ENCODE data around the gene MAP1LC3B2.

Gene MAP1LC3B2

GRCh38 chr12:116604951-116605641 lies 45.9 kb downstream of the MAP1LC3B2 start:
- FAIRE-seq, result no peak
- no peak for TF ChIP-seq POU2F2 (IDR thresholded peaks at IDR 0.05; ENCODE audit: low read depth, low read length)
- no peak for TF ChIP-seq SPI1 (IDR thresholded peaks at IDR 0.05; ENCODE audit: low read depth, low read length)
- no peak for TF ChIP-seq POLR2AphosphoS5 (IDR thresholded peaks at IDR 0.05; ENCODE audit: low read depth, low read length)
- no peak for TF ChIP-seq PAX5 (IDR thresholded peaks at IDR 0.05; ENCODE audit: insufficient read depth, low read length, severe bottlenecking)
- TF ChIP-seq TAF1 (IDR thresholded peaks at IDR 0.05; ENCODE audit: low read depth, low read length), result no peak
- no peak for TF ChIP-seq POLR2A (IDR thresholded peaks at IDR 0.05; ENCODE audit: low read depth, low read length)
- DNase-seq (ENCODE audit: insufficient read length, low spot score), result no peak

GRCh38 chr12:116606397-116606796 lies 47.2 kb downstream of the MAP1LC3B2 start:
- TF ChIP-seq POLR2AphosphoS5 (IDR thresholded peaks at IDR 0.05; ENCODE audit: low read depth, low read length) (no peak), SPI1 (IDR thresholded peaks at IDR 0.05; ENCODE audit: low read depth, low read length) (no peak), POLR2A (IDR thresholded peaks at IDR 0.05; ENCODE audit: low read depth, low read length) (no peak), POU2F2 (IDR thresholded peaks at IDR 0.05; ENCODE audit: low read depth, low read length) (no peak), TAF1 (IDR thresholded peaks at IDR 0.05; ENCODE audit: low read depth, low read length) (no peak), PAX5 (IDR thresholded peaks at IDR 0.05; ENCODE audit: insufficient read depth, low read length, severe bottlenecking) (no peak)
- FAIRE-seq, result no peak
- no peak for DNase-seq (ENCODE audit: insufficient read length, low spot score)

GRCh38 chr12:116607039-116607438 lies 47.9 kb downstream of the MAP1LC3B2 start:
- FAIRE-seq (no peak), DNase-seq (ENCODE audit: insufficient read length, low spot score) (no peak)
- TF ChIP-seq POLR2A (IDR thresholded peaks at IDR 0.05; ENCODE audit: low read depth, low read length) (no peak), POU2F2 (IDR thresholded peaks at IDR 0.05; ENCODE audit: low read depth, low read length) (no peak), SPI1 (IDR thresholded peaks at IDR 0.05; ENCODE audit: low read depth, low read length) (no peak), TAF1 (IDR thresholded peaks at IDR 0.05; ENCODE audit: low read depth, low read length) (no peak), POLR2AphosphoS5 (IDR thresholded peaks at IDR 0.05; ENCODE audit: low read depth, low read length) (no peak), PAX5 (IDR thresholded peaks at IDR 0.05; ENCODE audit: insufficient read depth, low read length, severe bottlenecking) (no peak)

- FAIRE-seq, result no peak
- DNase-seq (ENCODE audit: insufficient read length, low spot score), result no peak
- no peak for TF ChIP-seq SPI1 (IDR thresholded peaks at IDR 0.05; ENCODE audit: low read depth, low read length)
- TF ChIP-seq POU2F2 (IDR thresholded peaks at IDR 0.05; ENCODE audit: low read depth, low read length), result no peak
- TF ChIP-seq POLR2A (IDR thresholded peaks at IDR 0.05; ENCODE audit: low read depth, low read length), result no peak
- no peak for TF ChIP-seq TAF1 (IDR thresholded peaks at IDR 0.05; ENCODE audit: low read depth, low read length)
- TF ChIP-seq PAX5 (IDR thresholded peaks at IDR 0.05; ENCODE audit: insufficient read depth, low read length, severe bottlenecking), result no peak
- TF ChIP-seq POLR2AphosphoS5 (IDR thresholded peaks at IDR 0.05; ENCODE audit: low read depth, low read length), result no peak
Measured at GRCh38 chr12:116609319-116610114, 50.3 kb downstream of the MAP1LC3B2 start.

GRCh38 chr12:116610971-116611541 lies 51.9 kb downstream of the MAP1LC3B2 start:
- no peak for TF ChIP-seq PAX5 (IDR thresholded peaks at IDR 0.05; ENCODE audit: insufficient read depth, low read length, severe bottlenecking)
- no peak for TF ChIP-seq POU2F2 (IDR thresholded peaks at IDR 0.05; ENCODE audit: low read depth, low read length)
- no peak for TF ChIP-seq SPI1 (IDR thresholded peaks at IDR 0.05; ENCODE audit: low read depth, low read length)
- TF ChIP-seq POLR2A (IDR thresholded peaks at IDR 0.05; ENCODE audit: low read depth, low read length), result no peak
- DNase-seq (ENCODE audit: insufficient read length, low spot score), result no peak
- FAIRE-seq, result no peak

- FAIRE-seq (no peak), DNase-seq (ENCODE audit: insufficient read length, low spot score) (no peak)
- TF ChIP-seq PAX5 (IDR thresholded peaks at IDR 0.05; ENCODE audit: insufficient read depth, low read length, severe bottlenecking) (no peak), POLR2AphosphoS5 (IDR thresholded peaks at IDR 0.05; ENCODE audit: low read depth, low read length) (no peak), TAF1 (IDR thresholded peaks at IDR 0.05; ENCODE audit: low read depth, low read length) (no peak), SPI1 (IDR thresholded peaks at IDR 0.05; ENCODE audit: low read depth, low read length) (no peak), POLR2A (IDR thresholded peaks at IDR 0.05; ENCODE audit: low read depth, low read length) (no peak), POU2F2 (IDR thresholded peaks at IDR 0.05; ENCODE audit: low read depth, low read length) (no peak)
Measured at GRCh38 chr12:116612436-116612835, 53.3 kb downstream of the MAP1LC3B2 start.

- FAIRE-seq, result no peak
- no peak for DNase-seq (ENCODE audit: insufficient read length, low spot score)
- TF ChIP-seq SPI1 (IDR thresholded peaks at IDR 0.05; ENCODE audit: low read depth, low read length) (no peak), POLR2AphosphoS5 (IDR thresholded peaks at IDR 0.05; ENCODE audit: low read depth, low read length) (no peak), POU2F2 (IDR thresholded peaks at IDR 0.05; ENCODE audit: low read depth, low read length) (no peak), TAF1 (IDR thresholded peaks at IDR 0.05; ENCODE audit: low read depth, low read length) (no peak), POLR2A (IDR thresholded peaks at IDR 0.05; ENCODE audit: low read depth, low read length) (no peak), PAX5 (IDR thresholded peaks at IDR 0.05; ENCODE audit: insufficient read depth, low read length, severe bottlenecking) (no peak)
Measured at GRCh38 chr12:116613256-116613655, 54.1 kb downstream of the MAP1LC3B2 start.

- DNase-seq (ENCODE audit: insufficient read length, low spot score), result no peak
- FAIRE-seq, result no peak
- TF ChIP-seq SPI1 (IDR thresholded peaks at IDR 0.05; ENCODE audit: low read depth, low read length), result no peak
- TF ChIP-seq PAX5 (IDR thresholded peaks at IDR 0.05; ENCODE audit: insufficient read depth, low read length, severe bottlenecking), result no peak
- TF ChIP-seq TAF1 (IDR thresholded peaks at IDR 0.05; ENCODE audit: low read depth, low read length), result no peak
- TF ChIP-seq POLR2AphosphoS5 (IDR thresholded peaks at IDR 0.05; ENCODE audit: low read depth, low read length), result no peak
- no peak for TF ChIP-seq POU2F2 (IDR thresholded peaks at IDR 0.05; ENCODE audit: low read depth, low read length)
- TF ChIP-seq POLR2A (IDR thresholded peaks at IDR 0.05; ENCODE audit: low read depth, low read length), result no peak
Measured at GRCh38 chr12:116614194-116614915, 55.2 kb downstream of the MAP1LC3B2 start.

Measured in GM12891 (cell line).